OCI-LY1 (cell line): ENCODE data around the gene CNTNAP2.

ENCODE experiments used
- H2AFZ ChIP-seq: fragments of 200-600 bp; sonication (generic), shearing (Covaris generic); 2 replicates; pipeline ENCODE4 v1.6.0; 2014; ENCODE audit warnings: antibody characterized with exemption, mild to moderate bottlenecking, low read length
- H3F3A ChIP-seq: fragments of 200-600 bp; sonication (generic), shearing (Covaris generic); 2 replicates; pipeline ENCODE4 v1.6.0; 2014; ENCODE audit warnings: mild to moderate bottlenecking, antibody characterized with exemption, low read length, moderate library complexity; ENCODE audit not compliant: insufficient read depth
- H3K27ac ChIP-seq: fragments of 200-600 bp; sonication (generic); 2 replicates; pipeline ENCODE4 v1.5.1; 2014; ENCODE audit warnings: low read length, mixed run types, mild to moderate bottlenecking, low read depth; ENCODE audit not compliant: poor library complexity, severe bottlenecking
- H3K27me3 ChIP-seq: fragments of 200-600 bp; sonication (generic); 2 replicates; pipeline ENCODE4 v1.6.0; 2014; ENCODE audit warnings: antibody characterized with exemption, mild to moderate bottlenecking, low read length, moderate library complexity; ENCODE audit not compliant: insufficient read depth
- H3K36me3 ChIP-seq: fragments of 200-600 bp; sonication (generic); 2 replicates; pipeline ENCODE4 v1.6.1; 2014; ENCODE audit warnings: mild to moderate bottlenecking, antibody characterized with exemption, low read length, moderate library complexity, mixed read lengths; ENCODE audit not compliant: insufficient read depth
- H3K4me1 ChIP-seq: fragments of 200-600 bp; sonication (generic); 2 replicates; pipeline ENCODE4 v1.5.1; 2014; ENCODE audit warnings: mild to moderate bottlenecking, low read length, moderate library complexity; ENCODE audit not compliant: insufficient read depth, severe bottlenecking
- H3K4me2 ChIP-seq: fragments of 200-600 bp; sonication (generic), shearing (Covaris generic); 2 replicates; pipeline ENCODE4 v1.6.1; 2014; ENCODE audit warnings: low read length
- H3K4me3 ChIP-seq: fragments of 200-600 bp; sonication (generic); 2 replicates; pipeline ENCODE4 v1.5.1; 2014; ENCODE audit warnings: low read length, low read depth, mild to moderate bottlenecking, mixed read lengths; ENCODE audit not compliant: poor library complexity, severe bottlenecking
- H3K79me2 ChIP-seq: fragments of 200-600 bp; shearing (Covaris generic); 2 replicates; pipeline ENCODE4 v1.6.1; 2016; ENCODE audit warnings: mixed run types, low read length, mixed read lengths; ENCODE audit not compliant: insufficient read depth
- H3K9ac ChIP-seq: fragments of 200-600 bp; sonication (generic), shearing (Covaris generic); 2 replicates; pipeline ENCODE4 v1.6.1; 2014; ENCODE audit warnings: mild to moderate bottlenecking, low read length, mixed read lengths
- H3K9me2 ChIP-seq: fragments of 200-600 bp; sonication (generic), shearing (Covaris generic); 2 replicates; pipeline ENCODE4 v1.6.1; 2014; ENCODE audit warnings: low read depth, mild to moderate bottlenecking, low read length, mixed read lengths
- H3K9me3 ChIP-seq: fragments of 200-600 bp; shearing (Covaris generic); 2 replicates; pipeline ENCODE4 v1.6.1; 2014; ENCODE audit warnings: low read length, mixed read lengths
- H4K20me1 ChIP-seq: fragments of 200-600 bp; sonication (generic), shearing (Covaris generic); 2 replicates; pipeline ENCODE4 v1.6.0; 2016; ENCODE audit warnings: mild to moderate bottlenecking, low read length; ENCODE audit not compliant: insufficient read depth
- EZH2 ChIP-seq: fragments of 200-600 bp; sonication (generic), shearing (Covaris generic); IDR thresholded peaks from 2 replicates; pipeline ENCODE4 v1.8.0; 2017; ENCODE audit warnings: borderline replicate concordance, mixed run types, mild to moderate bottlenecking, antibody characterized with exemption, low read length, moderate library complexity, mixed read lengths
- TF ChIP-seq, protein P1 (sequence below): fragments of 200-600 bp; sonication (generic), shearing (Covaris generic); IDR thresholded peaks from 2 replicates; pipeline ENCODE4 v1.5.1; 2017; ENCODE audit warnings: mild to moderate bottlenecking, antibody characterized with exemption, low read length, moderate library complexity, mixed read lengths

The CNTNAP2 gene

GRCh38 chr7:147639751-147640150 is 1523.2 kb downstream of the CNTNAP2 start:
- Histone ChIP-seq H2AFZ (no peak overlapping the region), H3K4me1 (no peaks in the 10 kb centered on the region), H3K27me3 (no peaks in the 10 kb centered on the region), H3K4me3 (no peak overlapping the region), H3F3A (no peaks in the 10 kb centered on the region), H3K9ac (no peak overlapping the region), H3K79me2 (no peaks in the 10 kb centered on the region), H4K20me1 (no peaks in the 10 kb centered on the region), H3K4me2 (no peak overlapping the region), H3K36me3 (no peaks in the 10 kb centered on the region), H3K27ac (no peak overlapping the region), H3K9me3 (no peaks in the 10 kb centered on the region), H3K9me2 (no peaks in the 10 kb centered on the region)
- no peak for TF ChIP-seq EZH2
- TF ChIP-seq, protein P1, sequence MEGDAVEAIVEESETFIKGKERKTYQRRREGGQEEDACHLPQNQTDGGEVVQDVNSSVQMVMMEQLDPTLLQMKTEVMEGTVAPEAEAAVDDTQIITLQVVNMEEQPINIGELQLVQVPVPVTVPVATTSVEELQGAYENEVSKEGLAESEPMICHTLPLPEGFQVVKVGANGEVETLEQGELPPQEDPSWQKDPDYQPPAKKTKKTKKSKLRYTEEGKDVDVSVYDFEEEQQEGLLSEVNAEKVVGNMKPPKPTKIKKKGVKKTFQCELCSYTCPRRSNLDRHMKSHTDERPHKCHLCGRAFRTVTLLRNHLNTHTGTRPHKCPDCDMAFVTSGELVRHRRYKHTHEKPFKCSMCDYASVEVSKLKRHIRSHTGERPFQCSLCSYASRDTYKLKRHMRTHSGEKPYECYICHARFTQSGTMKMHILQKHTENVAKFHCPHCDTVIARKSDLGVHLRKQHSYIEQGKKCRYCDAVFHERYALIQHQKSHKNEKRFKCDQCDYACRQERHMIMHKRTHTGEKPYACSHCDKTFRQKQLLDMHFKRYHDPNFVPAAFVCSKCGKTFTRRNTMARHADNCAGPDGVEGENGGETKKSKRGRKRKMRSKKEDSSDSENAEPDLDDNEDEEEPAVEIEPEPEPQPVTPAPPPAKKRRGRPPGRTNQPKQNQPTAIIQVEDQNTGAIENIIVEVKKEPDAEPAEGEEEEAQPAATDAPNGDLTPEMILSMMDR: no peak

GRCh38 chr7:147640821-147641220 is 1524.2 kb downstream of the CNTNAP2 start:
- Histone ChIP-seq H3F3A (no peaks in the 10 kb centered on the region), H3K4me2 (no peak overlapping the region), H3K27ac (no peak overlapping the region), H3K4me1 (no peaks in the 10 kb centered on the region), H2AFZ (no peak overlapping the region), H3K9me3 (no peaks in the 10 kb centered on the region), H4K20me1 (no peaks in the 10 kb centered on the region), H3K79me2 (no peaks in the 10 kb centered on the region), H3K4me3 (no peak overlapping the region), H3K27me3 (no peaks in the 10 kb centered on the region), H3K36me3 (no peaks in the 10 kb centered on the region), H3K9me2 (no peaks in the 10 kb centered on the region), H3K9ac (no peak overlapping the region)
- TF ChIP-seq, protein P1: no peak
- no peak for TF ChIP-seq EZH2

DNA sequence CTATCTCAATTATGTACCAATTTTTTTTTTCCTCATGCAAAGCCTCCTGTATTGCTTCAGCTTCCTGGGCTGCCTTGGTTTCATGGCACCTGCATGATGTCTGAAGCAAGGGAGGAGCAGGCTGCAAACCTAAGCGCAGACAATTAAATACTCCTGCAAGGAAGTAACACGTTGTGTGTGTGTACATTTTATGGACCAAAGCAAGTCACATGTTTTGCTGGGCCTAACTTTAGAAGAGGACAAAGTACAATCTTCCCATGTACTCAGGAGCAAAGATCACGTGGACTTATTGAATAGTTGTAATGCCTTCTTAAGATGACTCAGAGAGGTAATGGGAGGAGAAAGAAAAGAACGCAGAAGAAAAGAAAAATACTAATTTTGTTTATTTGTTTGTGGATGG is 1530.0 kb downstream of the CNTNAP2 start:
- H3K4me3 ChIP-seq: no peak overlapping the region
- no peak overlapping the region for H3K4me2 ChIP-seq
- no peak overlapping the region for H3K27ac ChIP-seq
- no peaks in the 10 kb centered on the region for H3K9me3 ChIP-seq
- H3K9me2 ChIP-seq: no peaks in the 10 kb centered on the region
- no peak overlapping the region for H2AFZ ChIP-seq
- H3K36me3 ChIP-seq: no peaks in the 10 kb centered on the region
- no peaks in the 10 kb centered on the region for H3K79me2 ChIP-seq
- H3K27me3 ChIP-seq: peaks cover 1% of the 10 kb centered on the region; the same call in 1 of the 2 replicates
- H3K4me1 ChIP-seq: no peaks in the 10 kb centered on the region
- TF ChIP-seq, protein P1: no peak
- TF ChIP-seq EZH2: no peak
- H4K20me1 ChIP-seq: no peaks in the 10 kb centered on the region
- H3K9ac ChIP-seq: no peak overlapping the region
- no peaks in the 10 kb centered on the region for H3F3A ChIP-seq
